Uterus (tissue), 4 donors: ENCODE measurements around the gene ZNRD2. TPM values are rescaled to one million over a fixed set of nuclear protein-coding genes. Genes with fewer than 3 reads are reported as not detected.

Experiments used
- DNase-seq, 2 donors: peaks; one replicate each; pipeline ENCODE4 v3.0.0-alpha.2; 2019 to 2020
- H3K27ac ChIP-seq, 2 donors: fragments of 200-600 bp; sonication (generic); 1 replicate in 1 of 2; 2 replicates in 1 of 2; pipeline ENCODE4 v1.5.1; 2016 to 2018
- H3K27me3 ChIP-seq, 2 donors: fragments of 200-600 bp; sonication (generic); one replicate each; pipeline ENCODE4 v1.5.1; 2018 to 2019; ENCODE audit warnings: control low read depth in 1 of 2
- H3K36me3 ChIP-seq, 2 donors: fragments of 200-600 bp; sonication (generic); one replicate each; pipeline ENCODE4 v1.5.1; 2019; ENCODE audit warnings: control low read depth in 1 of 2
- H3K4me1 ChIP-seq, 2 donors: fragments of 200-600 bp; sonication (generic); one replicate each; pipeline ENCODE4 v1.5.1; 2018 to 2019; ENCODE audit warnings: control low read depth in 1 of 2
- H3K4me3 ChIP-seq, 2 donors: fragments of 200-600 bp; sonication (generic); 1 replicate in 1 of 2; 2 replicates in 1 of 2; pipeline ENCODE4 v1.5.1; 2018 to 2019; ENCODE audit warnings: mild to moderate bottlenecking in 1 of 2
- H3K9me3 ChIP-seq, 2 donors: fragments of 200-600 bp; sonication (generic); one replicate each; pipeline ENCODE4 v1.5.1; 2019; ENCODE audit warnings: control low read depth in 1 of 2
- POLR2A ChIP-seq, 2 donors: fragments of 450-650 bp; IDR thresholded peaks; one replicate each; pipeline ENCODE4 v1.6.1; 2016; ENCODE audit warnings: antibody characterized with exemption in 2 of 2, mild to moderate bottlenecking in 1 of 2, moderate library complexity in 1 of 2
- intact Hi-C: fragments of 100-400 bp; cut with DNase I; formaldehyde crosslinking; loops from one replicate; pipeline ENCODE4 v1.15.1; 2023; ENCODE audit warnings: low total_unique reads
- total RNA-seq, 4 donors: library from RNA; depleted of rRNA in 3 of 4; stranded (reverse); fragments of >200 nt in 3 of 4; gene quantifications; one replicate each; pipeline versions ENCODE4 v1.1.0 to v1.2.4, GENCODE V29; 2014 to 2023
- TF ChIP-seq, protein P1 (sequence below), 4 experiments: fragments of 200-600 bp in 2 of 4; fragments of 450-650 bp in 2 of 4; sonication (generic) in 2 of 4; IDR thresholded peaks; one replicate each; pipeline ENCODE4 v1.5.1; 2016 to 2019; ENCODE audit warnings: antibody characterized with exemption in 4 of 4, mild to moderate bottlenecking in 2 of 4, moderate library complexity in 1 of 4
- donor health status: DM: yes; HTN: yes; CAD: no.

ZNRD2 gene
- total RNA-seq, 4 donors from 2014 or later = 12.3 to 42.6 (median 31.6) TPM

DNA sequence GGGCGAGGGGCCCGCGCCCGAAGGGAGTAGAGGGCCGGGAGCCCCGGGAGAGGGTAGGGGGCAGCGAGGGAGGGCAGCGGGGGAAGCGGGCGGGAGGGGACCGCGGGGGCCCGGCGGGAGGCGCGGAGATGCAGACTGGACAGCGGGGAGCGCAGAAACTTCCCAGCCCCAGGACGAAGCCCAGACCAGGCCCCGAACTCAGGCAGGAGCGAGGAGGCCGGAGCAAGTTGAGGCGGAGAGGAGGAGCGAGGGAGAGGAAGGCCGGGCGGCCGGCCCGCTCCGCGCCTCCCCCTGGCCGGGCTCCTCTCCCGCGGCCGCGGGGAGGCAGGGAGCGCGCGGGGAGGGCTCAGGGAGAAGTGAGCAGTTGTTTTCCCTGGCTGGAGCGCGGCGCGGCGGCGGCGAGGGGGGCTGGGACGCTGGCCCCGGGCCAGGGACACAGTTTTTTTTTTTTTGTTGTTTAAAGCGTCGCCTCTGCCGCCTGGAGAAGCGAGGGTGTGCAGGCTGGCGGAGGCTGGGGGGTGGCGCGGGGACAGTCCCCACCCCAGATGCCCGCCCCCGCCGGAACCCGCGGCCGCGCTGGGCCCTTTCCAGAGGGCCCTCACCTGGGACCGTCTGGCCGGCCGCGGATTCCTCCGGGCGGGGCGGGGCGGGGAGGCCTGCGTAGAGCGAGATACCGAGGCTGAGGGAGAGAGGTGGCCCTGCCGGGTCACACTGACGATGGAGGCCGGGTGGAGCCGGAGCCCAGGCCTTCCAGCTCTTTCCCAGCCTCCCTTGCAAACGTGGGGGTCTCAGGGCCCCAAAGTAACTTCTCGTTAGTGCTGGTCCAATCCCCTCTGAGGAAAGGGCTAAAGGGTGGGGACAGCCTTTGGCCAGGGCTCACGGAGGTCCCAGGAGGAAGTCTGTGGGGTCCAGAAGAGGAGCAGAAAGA, 12.0 kb upstream of the ZNRD2 start, which contains the start of gene LTBP3:
Gene LTBP3 (minus strand): TSS at position 358 of the 928 bp plus-strand sequence. CDS start 400 bp downstream, outside the sequence.
- Histone ChIP-seq H3K9me3 (no peaks in the 10 kb centered on the region), H3K4me1 (peaks cover 4 to 21% of the 10 kb centered on the region in 2 donors), H3K4me3 (peak within 1 kb of the TSS; percentile 61 to 73), H3K27me3 (no peaks in the 10 kb centered on the region), H3K27ac (peak within 1 kb of the TSS; percentile 99 to 100), H3K36me3 (no peaks in the 10 kb centered on the region)
- peak in 1 of 2 donors; percentile 42 for TF ChIP-seq POLR2A (IDR thresholded peaks at IDR 0.05)
- TF ChIP-seq, protein P1, sequence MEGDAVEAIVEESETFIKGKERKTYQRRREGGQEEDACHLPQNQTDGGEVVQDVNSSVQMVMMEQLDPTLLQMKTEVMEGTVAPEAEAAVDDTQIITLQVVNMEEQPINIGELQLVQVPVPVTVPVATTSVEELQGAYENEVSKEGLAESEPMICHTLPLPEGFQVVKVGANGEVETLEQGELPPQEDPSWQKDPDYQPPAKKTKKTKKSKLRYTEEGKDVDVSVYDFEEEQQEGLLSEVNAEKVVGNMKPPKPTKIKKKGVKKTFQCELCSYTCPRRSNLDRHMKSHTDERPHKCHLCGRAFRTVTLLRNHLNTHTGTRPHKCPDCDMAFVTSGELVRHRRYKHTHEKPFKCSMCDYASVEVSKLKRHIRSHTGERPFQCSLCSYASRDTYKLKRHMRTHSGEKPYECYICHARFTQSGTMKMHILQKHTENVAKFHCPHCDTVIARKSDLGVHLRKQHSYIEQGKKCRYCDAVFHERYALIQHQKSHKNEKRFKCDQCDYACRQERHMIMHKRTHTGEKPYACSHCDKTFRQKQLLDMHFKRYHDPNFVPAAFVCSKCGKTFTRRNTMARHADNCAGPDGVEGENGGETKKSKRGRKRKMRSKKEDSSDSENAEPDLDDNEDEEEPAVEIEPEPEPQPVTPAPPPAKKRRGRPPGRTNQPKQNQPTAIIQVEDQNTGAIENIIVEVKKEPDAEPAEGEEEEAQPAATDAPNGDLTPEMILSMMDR (IDR thresholded peaks at IDR 0.05) = peak in 1 of 4 experiments; percentile 18
- intact Hi-C loops = no loop called here
- peak; percentile 84 to 86 for DNase-seq

DNA sequence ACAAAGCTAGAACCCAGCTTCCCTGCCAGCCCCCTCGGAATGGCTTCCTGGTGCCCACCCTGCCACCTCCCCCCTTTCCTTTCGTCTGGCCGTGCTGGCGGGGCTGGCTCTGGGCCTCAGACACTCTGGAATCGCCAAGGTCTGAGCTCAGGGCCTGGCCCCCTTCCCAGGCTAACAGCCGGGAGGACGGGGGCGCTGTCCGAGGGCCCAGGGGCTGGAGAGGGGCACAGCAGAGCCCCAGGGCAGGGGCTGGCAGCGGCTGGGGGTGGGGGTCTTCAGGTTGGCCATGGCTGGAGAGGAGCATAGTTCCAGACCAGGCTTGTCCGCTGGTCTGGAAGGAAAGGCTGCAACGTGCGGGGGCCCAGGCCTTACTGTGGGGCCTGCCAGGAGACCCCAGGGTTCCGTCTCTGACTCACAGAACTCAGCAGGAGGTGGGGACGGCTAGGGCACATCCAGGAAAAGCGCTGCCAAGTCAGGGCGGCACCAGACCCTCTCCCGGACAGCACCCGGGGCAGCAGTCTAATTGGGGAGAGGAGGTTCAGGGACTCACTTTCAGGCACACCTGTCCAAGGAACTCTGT, 11.3 kb upstream of the ZNRD2 start:
- DNase-seq = peak; percentile 86
- intact Hi-C loops = no loop called here
- peaks cover 4 to 21% of the 10 kb centered on the region in 2 donors for H3K4me1 ChIP-seq

DNA sequence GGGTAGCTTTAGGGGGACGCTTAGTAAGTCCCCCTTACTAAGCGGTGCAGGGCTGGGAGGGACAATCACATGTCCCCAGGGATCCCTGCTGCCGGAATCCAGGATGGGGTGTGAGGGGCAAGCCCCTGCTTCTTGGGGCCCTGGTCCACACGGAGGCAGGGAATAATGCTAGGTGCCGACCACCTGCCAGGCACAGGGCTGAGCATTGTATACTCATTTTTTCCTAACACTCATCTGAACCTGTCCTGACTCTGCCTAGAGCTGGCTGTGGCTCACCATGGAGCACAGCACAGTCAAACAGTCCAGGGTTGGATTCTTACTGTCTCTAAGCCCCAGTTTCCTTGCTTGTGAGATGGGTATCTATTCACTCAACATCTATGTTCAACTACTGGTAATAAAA, 10.7 kb upstream of the ZNRD2 start:
- Histone ChIP-seq H3K9me3 (no peaks in the 10 kb centered on the region), H3K27ac (peak overlapping the region; percentile 99 to 100), H3K4me3 (no peak overlapping the region), H3K27me3 (no peaks in the 10 kb centered on the region), H3K4me1 (peaks cover 4 to 20% of the 10 kb centered on the region in 2 donors), H3K36me3 (no peaks in the 10 kb centered on the region)
- no peak for TF ChIP-seq POLR2A (IDR thresholded peaks at IDR 0.05)
- TF ChIP-seq, protein P1 (IDR thresholded peaks at IDR 0.05) = no peak
- intact Hi-C loops = no loop called here
- DNase-seq = no peak

More for the DNA sequence above, 11.3 kb upstream of the ZNRD2 start:
- Histone ChIP-seq H3K36me3 (no peaks in the 10 kb centered on the region), H3K4me3 (peak overlapping the region; percentile 61 to 73), H3K27me3 (no peaks in the 10 kb centered on the region), H3K27ac (peak overlapping the region; percentile 99 to 100), H3K9me3 (no peaks in the 10 kb centered on the region)
- no peak for TF ChIP-seq POLR2A (IDR thresholded peaks at IDR 0.05)
- TF ChIP-seq, protein P1 (IDR thresholded peaks at IDR 0.05) = peak in 1 of 4 experiments; percentile 40

DNA sequence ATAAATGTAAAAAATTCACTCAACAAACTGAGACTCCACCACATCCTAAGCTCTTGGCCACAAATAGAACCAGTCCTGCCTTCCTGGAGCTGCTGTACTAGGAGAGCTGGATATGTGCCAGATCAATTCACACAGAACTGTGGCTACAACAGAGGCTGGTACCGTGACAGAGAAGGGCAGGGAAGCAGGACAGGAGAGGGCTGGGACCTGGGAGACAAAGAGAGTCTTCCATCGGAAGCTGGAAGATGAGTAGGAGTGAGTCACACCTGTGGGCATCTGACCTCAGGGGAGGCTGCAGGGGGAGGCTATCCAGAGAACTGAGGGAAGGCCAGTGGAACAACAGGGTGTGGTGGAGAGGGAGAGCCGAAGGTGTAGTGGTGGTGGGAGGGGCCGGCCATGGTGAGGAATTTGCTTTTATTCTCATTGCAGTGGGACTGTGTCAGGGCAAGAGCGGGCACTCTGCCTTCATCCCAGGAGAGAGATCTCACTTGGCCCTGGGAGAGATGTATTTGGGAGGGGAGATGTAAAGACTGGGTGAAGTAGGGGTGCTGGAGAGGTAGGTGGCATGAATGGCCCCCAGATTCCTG, 10.2 kb upstream of the ZNRD2 start:
- Histone ChIP-seq H3K27ac (peak overlapping the region; percentile 99 to 100), H3K4me3 (no peak overlapping the region), H3K4me1 (peaks cover 4 to 15% of the 10 kb centered on the region in 2 donors), H3K9me3 (no peaks in the 10 kb centered on the region), H3K27me3 (no peaks in the 10 kb centered on the region), H3K36me3 (no peaks in the 10 kb centered on the region)
- intact Hi-C loops = no loop called here
- TF ChIP-seq POLR2A (IDR thresholded peaks at IDR 0.05) = no peak
- TF ChIP-seq, protein P1 (IDR thresholded peaks at IDR 0.05) = no peak
- DNase-seq = peak in 1 of 2 donors; percentile 56
